Nephron progenitor cell (in vitro differentiated cells): ENCODE data around the gene ERCC6L.
"Not testable (repeated sequence)": the region's sequence is repeated elsewhere in the genome, so short reads cannot be mapped to it uniquely, and the experiment has no call there.

Source experiments
- DNase-seq: peaks from one replicate; pipeline ENCODE4 v3.0.0; 2021
- H3K27ac Mint-ChIP-seq: 2 replicates; pipeline ENCODE4 v1.8.0; 2021; ENCODE audit warnings: mild to moderate bottlenecking, moderate library complexity, mixed read lengths
- H3K27me3 Mint-ChIP-seq: 2 replicates; pipeline ENCODE4 v1.8.0; 2021; ENCODE audit warnings: mild to moderate bottlenecking, low read depth, mixed read lengths; ENCODE audit not compliant: poor library complexity
- H3K36me3 Mint-ChIP-seq: 2 replicates; pipeline ENCODE4 v1.8.0; 2021; ENCODE audit warnings: low read depth, mixed read lengths
- H3K4me1 Mint-ChIP-seq: 2 replicates; pipeline ENCODE4 v1.8.0; 2021; ENCODE audit warnings: mixed read lengths
- H3K4me3 Mint-ChIP-seq: 2 replicates; pipeline ENCODE4 v1.8.0; 2021; ENCODE audit warnings: mild to moderate bottlenecking, moderate library complexity, mixed read lengths
- H3K9me3 Mint-ChIP-seq: 2 replicates; pipeline ENCODE4 v1.8.0; 2021; ENCODE audit warnings: mild to moderate bottlenecking, moderate library complexity, mixed read lengths
- CTCF ChIP-seq: fragments of 200-600 bp; sonication (generic); IDR thresholded peaks from 2 replicates; pipeline ENCODE4 v1.5.0; 2021; ENCODE audit warnings: antibody characterized with exemption

ERCC6L gene

GRCh38 chrX:72201836-72202536 is 36.8 kb downstream of the ERCC6L start:
- DNase-seq, result no peak
- no peak for TF ChIP-seq CTCF
- Mint-ChIP-seq H3K36me3 (peaks cover 48% of the 10 kb centered on the region), H3K4me3 (no peak overlapping the region), H3K4me1 (no peaks in the 10 kb centered on the region), H3K9me3 (peaks cover 34% of the 10 kb centered on the region), H3K27ac (peak overlapping the region; percentile 29), H3K27me3 (no peaks in the 10 kb centered on the region)

- H3K27ac Mint-ChIP-seq, result no peak overlapping the region
- H3K36me3 Mint-ChIP-seq, result peaks cover 18% of the 10 kb centered on the region
- peaks cover 30% of the 10 kb centered on the region for H3K9me3 Mint-ChIP-seq
- no peak for DNase-seq
- H3K27me3 Mint-ChIP-seq, result peaks cover 3% of the 10 kb centered on the region
- H3K4me1 Mint-ChIP-seq, result no peaks in the 10 kb centered on the region
- TF ChIP-seq CTCF, result no peak
- no peak overlapping the region for H3K4me3 Mint-ChIP-seq
These were observed 55.9 kb downstream of the ERCC6L start for GRCh38 chrX:72182924-72183323.

GRCh38 chrX:72181178-72182125 is 57.4 kb downstream of the ERCC6L start, which contains the start of gene PIN4:
Gene PIN4 (plus strand): TSS chrX:72181757. CDS start chrX:72181786, 29 bp downstream.
- peaks cover 39% of the 10 kb centered on the region for H3K9me3 Mint-ChIP-seq
- no peak for TF ChIP-seq CTCF
- H3K4me1 Mint-ChIP-seq, result no peaks in the 10 kb centered on the region
- H3K4me3 Mint-ChIP-seq, result no peak within 1 kb of the TSS
- peaks cover 3% of the 10 kb centered on the region for H3K27me3 Mint-ChIP-seq
- H3K36me3 Mint-ChIP-seq, result peaks cover 14% of the 10 kb centered on the region
- no peak within 1 kb of the TSS for H3K27ac Mint-ChIP-seq
- peak; percentile 85 for DNase-seq

GRCh38 chrX:72180539-72180938 is 58.3 kb downstream of the ERCC6L start:
- no peak for DNase-seq
- no peaks in the 10 kb centered on the region for H3K4me1 Mint-ChIP-seq
- no peak overlapping the region for H3K27ac Mint-ChIP-seq
- H3K4me3 Mint-ChIP-seq, result no peak overlapping the region
- no peak for TF ChIP-seq CTCF
- peaks cover 3% of the 10 kb centered on the region for H3K27me3 Mint-ChIP-seq
- peaks cover 39% of the 10 kb centered on the region for H3K9me3 Mint-ChIP-seq
- peaks cover 9% of the 10 kb centered on the region for H3K36me3 Mint-ChIP-seq

- Mint-ChIP-seq H3K4me1 (no peaks in the 10 kb centered on the region), H3K36me3 (peaks cover 4% of the 10 kb centered on the region), H3K9me3 (peaks cover 48% of the 10 kb centered on the region), H3K27me3 (peaks cover 12% of the 10 kb centered on the region), H3K4me3 (no peak overlapping the region), H3K27ac (no peak overlapping the region)
- no peak for TF ChIP-seq CTCF
- DNase-seq, result no peak
These were observed 61.8 kb downstream of the ERCC6L start for GRCh38 chrX:72176981-72177380.

GRCh38 chrX:72176289-72176688 is 62.5 kb downstream of the ERCC6L start:
- not testable (repeated sequence) for H3K4me1 Mint-ChIP-seq, DNase-seq, H3K36me3 Mint-ChIP-seq, H3K27ac Mint-ChIP-seq, H3K4me3 Mint-ChIP-seq
- Mint-ChIP-seq H3K9me3 (peaks cover 51% of the 10 kb centered on the region), H3K27me3 (peaks cover 14% of the 10 kb centered on the region)
